Upper lobe of left lung (tissue), 6 donors: ENCODE measurements around the gene CARMIL1. TPM values are rescaled to one million over a fixed set of nuclear protein-coding genes. Genes with fewer than 3 reads are reported as not detected.
A peak's percentile ranks its signal among the peaks of the same experiment; 100 is the strongest.

Experiments
- ATAC-seq, 2 donors: fragments of 200-7000 bp; cut with Tn5 transposase; one replicate each; pipeline ENCODE4 v1.9.1; 2022; ENCODE audit warnings: mild to moderate bottlenecking in 2 of 2, moderate library complexity in 2 of 2; ENCODE audit not compliant: low FRiP score in 2 of 2
- DNase-seq, 2 donors: peaks; one replicate each; pipeline ENCODE4 v3.0.0-alpha.2; 2019 to 2020
- H3K27ac ChIP-seq, 4 donors: fragments of 200-600 bp; sonication (generic); one replicate each; pipeline ENCODE4 v1.5.1; 2016 to 2019
- H3K27me3 ChIP-seq, 4 donors: fragments of 200-600 bp; sonication (generic); one replicate each; pipeline ENCODE4 v1.5.1; 2017 to 2019
- H3K36me3 ChIP-seq, 4 donors: fragments of 200-600 bp; sonication (generic); one replicate each; pipeline ENCODE4 v1.5.1; 2016 to 2019
- H3K4me1 ChIP-seq, 4 donors: fragments of 200-600 bp; sonication (generic); one replicate each; pipeline ENCODE4 v1.5.1; 2018 to 2019
- H3K4me3 ChIP-seq, 4 donors: fragments of 200-600 bp; sonication (generic); one replicate each; pipeline ENCODE4 v1.5.1; 2017 to 2019; ENCODE audit warnings: mild to moderate bottlenecking in 2 of 4, moderate library complexity in 1 of 4
- H3K9me3 ChIP-seq, 4 donors: fragments of 200-600 bp; sonication (generic); one replicate each; pipeline ENCODE4 v1.5.1; 2018 to 2019
- EP300 ChIP-seq, 4 donors: sonication (generic); formaldehyde crosslinking; IDR thresholded peaks; one replicate each; pipeline ENCODE4 v1.5.1; 2017; ENCODE audit warnings: antibody characterized with exemption in 4 of 4, control low read depth in 2 of 4
- POLR2A ChIP-seq, 4 donors: fragments of 450-650 bp; IDR thresholded peaks; one replicate each; pipeline ENCODE4 v1.5.1; 2016 to 2017; ENCODE audit warnings: antibody characterized with exemption in 4 of 4, mild to moderate bottlenecking in 2 of 4
- POLR2AphosphoS5 ChIP-seq, 2 donors: sonication (generic); formaldehyde crosslinking; IDR thresholded peaks; one replicate each; pipeline ENCODE4 v1.5.1; 2017; ENCODE audit warnings: antibody characterized with exemption in 2 of 2
- WGBS, 2 donors: methylation state at CpG; one replicate each; pipeline ENCODE4 v1.1.5; 2017 to 2018; 5-methylcytosine and 5-hydroxymethylcytosine counted together
- total RNA-seq, 6 donors: library from RNA; depleted of rRNA in 4 of 6; stranded (reverse); fragments of >200 nt in 4 of 6; gene quantifications; one replicate each; pipeline versions ENCODE4 v1.1.0 to v1.2.1, GENCODE V29; 2016 to 2021
- TF ChIP-seq, protein P1 (sequence below), 6 experiments: fragments of 450-650 bp in 4 of 6; fragments of 200-600 bp in 2 of 6; sonication (generic) in 2 of 6; IDR thresholded peaks; one replicate each; pipeline ENCODE4 v1.5.1; 2016 to 2019; ENCODE audit warnings: antibody characterized with exemption in 6 of 6
- donor health status: DM: no; HTN: no; CAD: no; lungs with moderate emphysema.
- donor health status: DM: no; HTN: yes; CAD: no; lungs with severe emphysema.

CARMIL1 gene
- total RNA-seq, 6 donors from 2014 or later = 19.8 to 78.6 (median 44.9) TPM

DNA sequence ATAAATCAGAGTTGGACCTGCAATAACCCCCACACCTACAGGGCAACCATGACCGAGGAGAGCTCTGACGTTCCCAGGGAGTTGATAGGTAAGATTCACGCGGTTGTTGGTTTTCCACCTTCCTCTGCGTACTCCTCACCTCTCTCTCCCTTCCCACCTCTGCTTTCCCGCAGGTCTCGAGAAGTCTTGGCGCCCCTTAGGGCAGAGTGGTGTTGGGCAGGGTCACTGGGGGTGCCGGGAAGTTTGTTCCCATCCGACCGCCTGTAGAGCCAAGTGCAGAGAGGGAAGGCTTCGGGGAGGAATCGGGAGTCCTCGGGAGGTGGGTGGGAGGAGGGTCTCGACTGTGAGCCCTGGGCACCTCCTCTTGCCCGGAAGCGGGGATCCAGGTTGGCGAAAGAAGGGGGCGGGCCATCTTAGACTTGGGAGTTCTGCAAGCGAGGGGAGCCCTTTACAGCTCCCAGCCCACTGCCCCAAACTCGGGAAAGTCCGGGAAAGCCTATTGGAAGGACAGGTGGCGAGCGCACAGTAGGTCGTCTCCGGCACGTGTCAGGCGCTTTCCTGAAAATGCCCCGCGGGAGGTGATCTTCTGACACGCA, 672 bp downstream of the CARMIL1 start:
- H3K27ac ChIP-seq = peak overlapping the region; percentile 69 to 86 (median 74)
- ATAC-seq (peak; percentile 7 to 22), DNase-seq (peak; percentile 22 to 40)
- H3K9me3 ChIP-seq = no peaks in the 10 kb centered on the region
- H3K27me3 ChIP-seq = no peaks in the 10 kb centered on the region
- peak overlapping the region; percentile 55 to 79 (median 69) for H3K4me3 ChIP-seq
- 1% methylated on average over 16 to 26 of the region's 31 CpGs for WGBS, 2 donors
- H3K4me1 ChIP-seq = peaks cover 4 to 26% (median 11%) of the 10 kb centered on the region in 4 donors
- peak in 1 of 4 donors; percentile 18 for TF ChIP-seq POLR2A (IDR thresholded peaks at IDR 0.05)
- TF ChIP-seq, protein P1, sequence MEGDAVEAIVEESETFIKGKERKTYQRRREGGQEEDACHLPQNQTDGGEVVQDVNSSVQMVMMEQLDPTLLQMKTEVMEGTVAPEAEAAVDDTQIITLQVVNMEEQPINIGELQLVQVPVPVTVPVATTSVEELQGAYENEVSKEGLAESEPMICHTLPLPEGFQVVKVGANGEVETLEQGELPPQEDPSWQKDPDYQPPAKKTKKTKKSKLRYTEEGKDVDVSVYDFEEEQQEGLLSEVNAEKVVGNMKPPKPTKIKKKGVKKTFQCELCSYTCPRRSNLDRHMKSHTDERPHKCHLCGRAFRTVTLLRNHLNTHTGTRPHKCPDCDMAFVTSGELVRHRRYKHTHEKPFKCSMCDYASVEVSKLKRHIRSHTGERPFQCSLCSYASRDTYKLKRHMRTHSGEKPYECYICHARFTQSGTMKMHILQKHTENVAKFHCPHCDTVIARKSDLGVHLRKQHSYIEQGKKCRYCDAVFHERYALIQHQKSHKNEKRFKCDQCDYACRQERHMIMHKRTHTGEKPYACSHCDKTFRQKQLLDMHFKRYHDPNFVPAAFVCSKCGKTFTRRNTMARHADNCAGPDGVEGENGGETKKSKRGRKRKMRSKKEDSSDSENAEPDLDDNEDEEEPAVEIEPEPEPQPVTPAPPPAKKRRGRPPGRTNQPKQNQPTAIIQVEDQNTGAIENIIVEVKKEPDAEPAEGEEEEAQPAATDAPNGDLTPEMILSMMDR (IDR thresholded peaks at IDR 0.05) = no peak
- H3K36me3 ChIP-seq = no peaks in the 10 kb centered on the region

- 9 to 13% methylated on average over 12 to 13 of the region's 13 CpGs for WGBS, 2 donors
- Histone ChIP-seq H3K27ac (peak overlapping the region; percentile 69 to 86 (median 74)), H3K36me3 (no peaks in the 10 kb centered on the region), H3K9me3 (no peaks in the 10 kb centered on the region), H3K27me3 (no peaks in the 10 kb centered on the region), H3K4me1 (peaks cover 4 to 26% (median 11%) of the 10 kb centered on the region in 4 donors), H3K4me3 (peak overlapping the region; percentile 55 to 79 (median 69))
- TF ChIP-seq POLR2AphosphoS5 (IDR thresholded peaks at IDR 0.05) (no peak), POLR2A (IDR thresholded peaks at IDR 0.05) (no peak), EP300 (IDR thresholded peaks at IDR 0.05) (no peak)
- TF ChIP-seq, protein P1 (IDR thresholded peaks at IDR 0.05) = no peak
- no peak for ATAC-seq
- DNase-seq = no peak
Observed at GRCh38 chr6:25280344-25281074, 1.3 kb downstream of the CARMIL1 start.

DNA sequence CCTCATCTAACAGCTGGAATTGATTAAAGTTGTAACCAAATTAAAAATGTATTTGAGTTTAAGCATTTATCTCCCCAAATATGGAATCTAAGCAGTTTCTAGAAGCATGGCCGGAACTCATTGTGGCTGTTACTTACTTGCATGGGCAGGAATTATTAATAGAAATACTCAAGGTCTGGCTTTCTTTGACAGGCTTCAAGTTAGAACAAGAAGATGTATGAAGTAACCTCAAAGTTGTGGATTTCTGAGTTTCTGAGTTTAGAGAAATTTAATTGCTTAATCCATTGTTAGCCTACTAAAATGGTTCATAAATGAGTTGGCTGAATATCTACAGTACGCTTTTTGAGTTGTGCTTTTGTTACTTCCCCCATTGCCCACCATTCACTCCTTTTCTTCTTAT, 7.7 kb downstream of the CARMIL1 start:
- no peak overlapping the region for H3K4me3 ChIP-seq
- H3K27me3 ChIP-seq = no peaks in the 10 kb centered on the region
- H3K4me1 ChIP-seq = peaks cover 0 to 34% (median 0%) of the 10 kb centered on the region in 4 donors
- no peak for DNase-seq
- no peak overlapping the region for H3K27ac ChIP-seq
- no peaks in the 10 kb centered on the region for H3K9me3 ChIP-seq
- no peak for ATAC-seq
- TF ChIP-seq EP300 (IDR thresholded peaks at IDR 0.05) (no peak), POLR2AphosphoS5 (IDR thresholded peaks at IDR 0.05) (no peak), POLR2A (IDR thresholded peaks at IDR 0.05) (no peak)
- TF ChIP-seq, protein P1 (IDR thresholded peaks at IDR 0.05) = no peak
- 91 to 95% methylated on average over 2 of the region's 2 CpGs for WGBS, 2 donors
- H3K36me3 ChIP-seq = no peaks in the 10 kb centered on the region

DNA sequence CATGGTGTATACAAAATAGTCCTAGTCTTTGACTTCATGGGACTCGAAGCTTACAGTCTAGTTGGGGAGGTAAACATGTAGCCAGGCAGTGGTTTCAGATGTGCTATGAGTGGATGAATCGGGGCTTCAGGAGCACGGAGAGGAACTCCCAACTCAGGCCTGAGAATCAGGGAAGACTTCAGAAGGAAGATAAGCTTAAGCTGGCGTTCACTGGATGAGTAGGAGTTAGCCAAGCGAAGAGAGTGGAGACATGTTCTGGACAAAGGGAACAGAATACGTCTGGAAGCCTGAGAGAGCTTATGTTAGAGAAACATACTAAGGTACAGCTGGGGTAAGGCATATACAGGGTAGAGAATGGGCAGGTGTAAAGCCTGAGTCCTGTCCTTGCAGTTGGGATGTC, 8.8 kb downstream of the CARMIL1 start:
- ATAC-seq (no peak), DNase-seq (no peak)
- no peaks in the 10 kb centered on the region for H3K27me3 ChIP-seq
- no peaks in the 10 kb centered on the region for H3K9me3 ChIP-seq
- TF ChIP-seq POLR2A (IDR thresholded peaks at IDR 0.05) (no peak), EP300 (IDR thresholded peaks at IDR 0.05) (no peak), POLR2AphosphoS5 (IDR thresholded peaks at IDR 0.05) (no peak)
- TF ChIP-seq, protein P1 (IDR thresholded peaks at IDR 0.05) = no peak
- H3K4me3 ChIP-seq = no peak overlapping the region
- WGBS, 2 donors = 89 to 93% methylated on average over 6 of the region's 6 CpGs
- H3K36me3 ChIP-seq = no peaks in the 10 kb centered on the region
- H3K4me1 ChIP-seq = peaks cover 0 to 36% (median 0%) of the 10 kb centered on the region in 4 donors
- no peak overlapping the region for H3K27ac ChIP-seq
